Measurements from ENCODE around the gene CALML6.

GRCh38 chr1:1898246-1898933, 16.7 kb upstream of the CALML6 start:
- TF ChIP-seq CTCF (IDR thresholded peaks at IDR 0.05; ENCODE audit: low read length) (no peak), EZH2 (IDR thresholded peaks at IDR 0.05; ENCODE audit: borderline replicate concordance, low read length) (no peak)

Measured in OCI-LY1 (cell line).